H9 (cell line): ENCODE measurements around the gene MTMR4. TPM values are rescaled to one million over a fixed set of nuclear protein-coding genes. Genes with fewer than 3 reads are reported as not detected.

Experiments used
- DNase-seq: peaks from one replicate; pipeline ENCODE4 v3.0.0-alpha.2; 2017
- H2AFZ ChIP-seq: one replicate; pipeline ENCODE4 v1.6.1; 2013; ENCODE audit warnings: mild to moderate bottlenecking, low read length, control low read depth, moderate library complexity
- H2AK5ac ChIP-seq: 2 replicates; pipeline ENCODE4 v1.6.1; 2013; ENCODE audit warnings: low read length, control low read depth, mixed read lengths; ENCODE audit not compliant: insufficient read length
- H2BK120ac ChIP-seq: one replicate; pipeline ENCODE4 v1.6.1; 2013; ENCODE audit warnings: low read depth, mild to moderate bottlenecking, low read length, control low read depth, inconsistent platforms; ENCODE audit not compliant: poor library complexity, severe bottlenecking
- H2BK12ac ChIP-seq: 2 replicates; pipeline ENCODE4 v1.6.1; 2013; ENCODE audit warnings: low read length, control low read depth, mixed read lengths, low read depth; ENCODE audit not compliant: insufficient read length
- H2BK15ac ChIP-seq: 2 replicates; pipeline ENCODE4 v1.6.1; 2013; ENCODE audit warnings: low read depth, low read length, control low read depth
- H2BK20ac ChIP-seq: one replicate; pipeline ENCODE4 v1.6.1; 2013; ENCODE audit warnings: low read depth, mild to moderate bottlenecking, low read length, control low read depth, inconsistent platforms; ENCODE audit not compliant: poor library complexity, severe bottlenecking
- H2BK5ac ChIP-seq: 2 replicates; pipeline ENCODE4 v1.6.1; 2013; ENCODE audit warnings: low read length, control low read depth, mixed read lengths; ENCODE audit not compliant: insufficient read length
- H3K14ac ChIP-seq: 2 replicates; pipeline ENCODE4 v1.6.1; 2013; ENCODE audit warnings: low read length, control low read depth; ENCODE audit not compliant: insufficient read depth
- H3K18ac ChIP-seq: 2 replicates; pipeline ENCODE4 v1.6.1; 2013; ENCODE audit warnings: low read depth, mild to moderate bottlenecking, mixed read lengths, low read length, control low read depth; ENCODE audit not compliant: insufficient read length
- H3K23ac ChIP-seq: 2 replicates; pipeline ENCODE4 v1.6.1; 2013; ENCODE audit warnings: low read length, control low read depth, mixed read lengths, low read depth; ENCODE audit not compliant: insufficient read length
- H3K23me2 ChIP-seq: 2 replicates; pipeline ENCODE4 v1.6.1; 2013; ENCODE audit warnings: low read depth, mild to moderate bottlenecking, mixed read lengths, low read length, control low read depth; ENCODE audit not compliant: insufficient read length, poor library complexity, severe bottlenecking
- H3K27ac ChIP-seq: 2 replicates; pipeline ENCODE4 v1.5.1; 2013; ENCODE audit warnings: low read length, control low read depth, mixed read lengths, low read depth; ENCODE audit not compliant: insufficient read length
- H3K27me3 ChIP-seq: 2 replicates; pipeline ENCODE4 v1.6.1; 2013; ENCODE audit warnings: low read length, control low read depth, inconsistent platforms; ENCODE audit not compliant: insufficient read depth
- H3K4ac ChIP-seq: 2 replicates; pipeline ENCODE4 v1.6.1; 2013; ENCODE audit warnings: low read depth, mild to moderate bottlenecking, control low read depth, inconsistent platforms, low read length, moderate library complexity
- H3K4me1 ChIP-seq: 2 replicates; pipeline ENCODE4 v1.6.1; 2013; ENCODE audit warnings: low read length, control low read depth, inconsistent platforms; ENCODE audit not compliant: insufficient read depth
- H3K4me2 ChIP-seq: 2 replicates; pipeline ENCODE4 v1.6.1; 2013; ENCODE audit warnings: low read length, control low read depth, mixed read lengths; ENCODE audit not compliant: insufficient read length, insufficient read depth
- H3K56ac ChIP-seq: 2 replicates; pipeline ENCODE4 v1.6.1; 2013; ENCODE audit warnings: low read depth, mild to moderate bottlenecking, mixed read lengths, low read length, control low read depth; ENCODE audit not compliant: insufficient read length
- H3K79me1 ChIP-seq: 2 replicates; pipeline ENCODE4 v1.6.1; 2013; ENCODE audit warnings: low read depth, mild to moderate bottlenecking, moderate library complexity, low read length, control low read depth, inconsistent platforms; ENCODE audit not compliant: insufficient read depth, poor library complexity, severe bottlenecking
- H3K79me2 ChIP-seq: 2 replicates; pipeline ENCODE4 v1.6.1; 2013; ENCODE audit warnings: low read length, control low read depth, inconsistent platforms; ENCODE audit not compliant: insufficient read depth
- H3K9ac ChIP-seq: 2 replicates; pipeline ENCODE4 v1.6.1; 2013; ENCODE audit warnings: low read length, control low read depth, mixed read lengths; ENCODE audit not compliant: insufficient read length; ENCODE audit errors: extremely low read depth
- H3K9me3 ChIP-seq: one replicate; pipeline ENCODE4 v1.6.1; 2013; ENCODE audit warnings: low read depth, low read length, inconsistent platforms; ENCODE audit not compliant: control insufficient read depth
- H3T11ph ChIP-seq: one replicate; pipeline ENCODE4 v1.6.1; 2013; ENCODE audit warnings: mild to moderate bottlenecking, low read length, control low read depth, inconsistent platforms
- H4K20me1 ChIP-seq: one replicate; pipeline ENCODE4 v1.6.1; 2013; ENCODE audit not compliant: control insufficient read depth, insufficient read length, insufficient read depth
- H4K5ac ChIP-seq: 2 replicates; pipeline ENCODE4 v1.6.1; 2013; ENCODE audit warnings: low read depth, mild to moderate bottlenecking, mixed read lengths, low read length, control low read depth; ENCODE audit not compliant: insufficient read length
- H4K8ac ChIP-seq: replicated peaks from 2 replicates; pipeline ENCODE4 v1.6.1; 2013; ENCODE audit warnings: low read length, control low read depth, mixed read lengths, low read depth; ENCODE audit not compliant: insufficient read length
- H4K91ac ChIP-seq: 2 replicates; pipeline ENCODE4 v1.6.1; 2013; ENCODE audit warnings: low read depth, mild to moderate bottlenecking, moderate library complexity, mixed read lengths, low read length, control low read depth; ENCODE audit not compliant: insufficient read length
- H3K27ac Mint-ChIP-seq, 3 experiments: 2 replicates in 2 of 3; 3 replicates in 1 of 3; pipeline ENCODE4 v1.8.0; 2020 to 2021; ENCODE audit warnings: mixed read lengths in 3 of 3, mild to moderate bottlenecking in 1 of 3, moderate library complexity in 1 of 3
- H3K27me3 Mint-ChIP-seq: 2 replicates; pipeline ENCODE4 v1.8.0; 2021; ENCODE audit warnings: low read depth, mild to moderate bottlenecking, moderate library complexity, mixed read lengths
- H3K36me3 Mint-ChIP-seq, 3 experiments: 2 replicates in 2 of 3; 3 replicates in 1 of 3; pipeline ENCODE4 v1.8.0; 2020 to 2021; ENCODE audit warnings: low read depth in 3 of 3, mixed read lengths in 3 of 3; ENCODE audit not compliant: insufficient read depth in 1 of 3
- H3K4me1 Mint-ChIP-seq, 2 experiments: 2 replicates each; pipeline ENCODE4 v1.8.0; 2020; ENCODE audit warnings: mixed read lengths in 2 of 2
- H3K4me3 Mint-ChIP-seq, 2 experiments: 2 replicates in 1 of 2; 3 replicates in 1 of 2; pipeline ENCODE4 v1.8.0; 2020 to 2021; ENCODE audit warnings: mild to moderate bottlenecking in 2 of 2, mixed read lengths in 2 of 2, moderate library complexity in 1 of 2
- H3K9me3 Mint-ChIP-seq, 2 experiments: 2 replicates in 1 of 2; 3 replicates in 1 of 2; pipeline ENCODE4 v1.8.0; 2020; ENCODE audit warnings: mild to moderate bottlenecking in 2 of 2, mixed read lengths in 2 of 2, moderate library complexity in 1 of 2
- WGBS: extraction: QIAGEN DNeasy Blood & Tissue Kit; methylation state at CpG from one replicate; pipeline ENCODE4 v1.1.7; 2013; ENCODE audit warnings: missing lambda C conversion rate, low lambda C conversion rate, mixed read lengths; ENCODE audit not compliant: insufficient read length; ENCODE audit errors: extremely low coverage; 5-methylcytosine and 5-hydroxymethylcytosine counted together
- total RNA-seq: library from RNA; stranded (reverse); gene quantifications from 2 replicates; pipeline ENCODE4 v1.2.1, GENCODE V29; 2021
- TF ChIP-seq, protein P1 (sequence below): fragments of 200-600 bp; sonication (generic); conservative IDR thresholded peaks from 3 replicates; pipeline ENCODE4 v1.8.0; 2021; ENCODE audit warnings: antibody characterized with exemption, mild to moderate bottlenecking

Gene MTMR4
- total RNA-seq, 1 experiment from 2014 or later = 31.2 TPM

DNA sequence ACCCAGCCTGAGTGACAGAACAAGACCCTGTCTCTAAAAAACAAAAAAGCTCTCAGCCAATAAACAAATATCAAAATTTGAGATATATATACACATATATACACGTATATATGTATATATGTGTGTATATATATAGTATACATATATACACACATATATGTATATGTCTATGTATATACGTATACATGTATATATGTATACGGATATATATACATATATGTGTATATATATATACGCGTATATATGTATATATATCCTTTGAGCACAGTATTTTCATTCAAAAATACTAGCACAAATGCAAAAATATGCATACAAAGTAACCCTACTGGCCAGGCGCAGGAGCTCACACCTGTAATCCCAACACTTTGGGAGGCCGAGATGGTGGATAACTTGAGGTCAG, 13.0 kb downstream of the MTMR4 start:
- no peaks in the 10 kb centered on the region for H3K4me1 Mint-ChIP-seq
- no peak overlapping the region for H2AFZ ChIP-seq
- H4K91ac ChIP-seq = no peak overlapping the region
- no peak overlapping the region for H2BK15ac ChIP-seq
- no peaks in the 10 kb centered on the region for H3K4me1 ChIP-seq
- H3K9ac ChIP-seq = no peak overlapping the region
- no peak overlapping the region for H3K23ac ChIP-seq
- no peak for DNase-seq
- H3K14ac ChIP-seq = no peak overlapping the region
- H4K8ac ChIP-seq = no peak overlapping the region
- H3K79me1 ChIP-seq = no peaks in the 10 kb centered on the region
- H2BK120ac ChIP-seq = no peak overlapping the region
- H3K4ac ChIP-seq = no peak overlapping the region
- H3K4me3 Mint-ChIP-seq = no peak overlapping the region
- H2BK20ac ChIP-seq = no peak overlapping the region
- H3K9me3 ChIP-seq = no peaks in the 10 kb centered on the region
- no peak overlapping the region for H3K27ac ChIP-seq
- H2AK5ac ChIP-seq = no peak overlapping the region
- no peak overlapping the region for H3K18ac ChIP-seq
- TF ChIP-seq, protein P1, sequence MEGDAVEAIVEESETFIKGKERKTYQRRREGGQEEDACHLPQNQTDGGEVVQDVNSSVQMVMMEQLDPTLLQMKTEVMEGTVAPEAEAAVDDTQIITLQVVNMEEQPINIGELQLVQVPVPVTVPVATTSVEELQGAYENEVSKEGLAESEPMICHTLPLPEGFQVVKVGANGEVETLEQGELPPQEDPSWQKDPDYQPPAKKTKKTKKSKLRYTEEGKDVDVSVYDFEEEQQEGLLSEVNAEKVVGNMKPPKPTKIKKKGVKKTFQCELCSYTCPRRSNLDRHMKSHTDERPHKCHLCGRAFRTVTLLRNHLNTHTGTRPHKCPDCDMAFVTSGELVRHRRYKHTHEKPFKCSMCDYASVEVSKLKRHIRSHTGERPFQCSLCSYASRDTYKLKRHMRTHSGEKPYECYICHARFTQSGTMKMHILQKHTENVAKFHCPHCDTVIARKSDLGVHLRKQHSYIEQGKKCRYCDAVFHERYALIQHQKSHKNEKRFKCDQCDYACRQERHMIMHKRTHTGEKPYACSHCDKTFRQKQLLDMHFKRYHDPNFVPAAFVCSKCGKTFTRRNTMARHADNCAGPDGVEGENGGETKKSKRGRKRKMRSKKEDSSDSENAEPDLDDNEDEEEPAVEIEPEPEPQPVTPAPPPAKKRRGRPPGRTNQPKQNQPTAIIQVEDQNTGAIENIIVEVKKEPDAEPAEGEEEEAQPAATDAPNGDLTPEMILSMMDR = no peak
- H3T11ph ChIP-seq = no peak overlapping the region
- no peaks in the 10 kb centered on the region for H3K27me3 ChIP-seq
- whole genome bisulfite sequencing = no CpG with 5 or more reads among the region's 7 CpGs
- H3K4me2 ChIP-seq = no peak overlapping the region
- no peak overlapping the region for H3K56ac ChIP-seq
- no peaks in the 10 kb centered on the region for H4K20me1 ChIP-seq
- no peaks in the 10 kb centered on the region; the same call in 1 of the 2 replicates for H3K79me2 ChIP-seq
- no peak overlapping the region for H2BK12ac ChIP-seq
- no peaks in the 10 kb centered on the region for H3K23me2 ChIP-seq
- H3K36me3 Mint-ChIP-seq = peaks cover 27 to 69% (median 67%) of the 10 kb centered on the region in 3 experiments; a peak in 6 of 7 replicates
- no peak overlapping the region for H2BK5ac ChIP-seq
- no peaks in the 10 kb centered on the region for H3K27me3 Mint-ChIP-seq
- H3K9me3 Mint-ChIP-seq = no peaks in the 10 kb centered on the region
- H4K5ac ChIP-seq = no peak overlapping the region
- H3K27ac Mint-ChIP-seq = no peak overlapping the region
